ENCODE results near the gene PRPF19. TPM values are rescaled to one million over a fixed set of nuclear protein-coding genes. Genes with fewer than 3 reads are reported as not detected.

The PRPF19 gene
- total and polyA plus RNA-seq, 10 of the 15 experiments (the other 5 are each of a cell fraction or from before 2014, with no cell fraction given) = 8.7 to 170 (median 61.3) TPM

GRCh38 chr11:60873533-60873932, 32.9 kb downstream of the PRPF19 start:
- H3K27ac ChIP-seq (ENCODE audit: control insufficient read depth, insufficient read depth) = no peak overlapping the region
- WGBS (ENCODE audit: insufficient coverage, insufficient replicate concordance, low lambda C conversion rate, missing lambda C conversion rate) = 95% methylated on average over 12 of the region's 12 CpGs
- SMC1A ChIA-PET (ENCODE audit: uncharacterized antibody, unreplicated experiment) = no interaction called here
- no peaks in the 10 kb centered on the region for H3K9me3 ChIP-seq (replicated peaks; ENCODE audit: control insufficient read depth, insufficient read depth, low read length)
- DNase-seq (ENCODE audit: low read depth, low spot score) = no peak
- H3K27me3 ChIP-seq (replicated peaks in 1 of 2; ENCODE audit: control insufficient read depth in 2 of 2, insufficient read depth in 2 of 2, low read length in 1 of 2) = no peaks in the 10 kb centered on the region
- no peaks in the 10 kb centered on the region; a peak in 2 of 4 replicates for H3K36me3 ChIP-seq (ENCODE audit: control insufficient read depth in 2 of 2, insufficient read depth in 2 of 2, low read length in 1 of 2)
- H2AFZ ChIP-seq (ENCODE audit: control insufficient read depth, low read depth, low read length) = no peak overlapping the region
- no peaks in the 10 kb centered on the region for H3K79me2 ChIP-seq (ENCODE audit: control insufficient read depth, insufficient read depth, low read length)
- RAD21 ChIA-PET (ENCODE audit: unreplicated experiment) = no interaction called here
- in situ Hi-C loops (cut with MboI) = no loop called here
- no peaks in the 10 kb centered on the region; the same call in 1 of the 2 replicates for H4K20me1 ChIP-seq (ENCODE audit: control insufficient read depth, insufficient read depth)
- CTCF ChIA-PET = interaction anchor here (1.2 kb wide), 1 partner anchor 42 kb away, joined by 3 read pairs; no protein-coding TSS in a partner anchor
- no peak for FAIRE-seq
- no peak for ATAC-seq
- H3K9ac ChIP-seq (ENCODE audit: control insufficient read depth, insufficient read depth, low read length) = no peak overlapping the region
- intact Hi-C loops (cut with micrococcal nuclease; ENCODE audit: unreplicated experiment) = no loop called here
- POLR2A ChIA-PET = no interaction called here
- no peak overlapping the region for H3K4me3 ChIP-seq
- TF ChIP-seq ZSCAN29 (IDR thresholded peaks at IDR 0.05) = no peak
- no peak for TF ChIP-seq NRF1 (conservative IDR thresholded peaks at IDR 0.05; ENCODE audit: low read depth, low read length)
- TF ChIP-seq NFYA (IDR thresholded peaks at IDR 0.05; ENCODE audit: borderline replicate concordance, low read depth, low read length) = no peak
- no peak for TF ChIP-seq MXI1 (IDR thresholded peaks at IDR 0.05; ENCODE audit: low read depth, low read length)
- H3K4me1 ChIP-seq (ENCODE audit: control insufficient read depth, insufficient read depth, low read length) = no peaks in the 10 kb centered on the region
- no peak overlapping the region for H3K4me2 ChIP-seq (ENCODE audit: control insufficient read depth, insufficient read depth)
- BruUV-seq (replicated peaks) = no TSS peak

GRCh38 chr11:60872961-60873524, 33.3 kb downstream of the PRPF19 start:
- Histone ChIP-seq H2AFZ (ENCODE audit: control insufficient read depth, low read depth, low read length) (no peak overlapping the region), H4K20me1 (ENCODE audit: control insufficient read depth, insufficient read depth) (no peaks in the 10 kb centered on the region; the same call in 1 of the 2 replicates), H3K36me3 (ENCODE audit: control insufficient read depth in 2 of 2, insufficient read depth in 2 of 2, low read length in 1 of 2) (no peaks in the 10 kb centered on the region; a peak in 2 of 4 replicates), H3K4me1 (ENCODE audit: control insufficient read depth, insufficient read depth, low read length) (no peaks in the 10 kb centered on the region), H3K79me2 (ENCODE audit: control insufficient read depth, insufficient read depth, low read length) (no peaks in the 10 kb centered on the region), H3K4me3 (no peak overlapping the region), H3K27ac (ENCODE audit: control insufficient read depth, insufficient read depth) (no peak overlapping the region), H3K9ac (ENCODE audit: control insufficient read depth, insufficient read depth, low read length) (no peak overlapping the region), H3K27me3 (replicated peaks in 1 of 2; ENCODE audit: control insufficient read depth in 2 of 2, insufficient read depth in 2 of 2, low read length in 1 of 2) (no peaks in the 10 kb centered on the region), H3K9me3 (replicated peaks; ENCODE audit: control insufficient read depth, insufficient read depth, low read length) (no peaks in the 10 kb centered on the region), H3K4me2 (ENCODE audit: control insufficient read depth, insufficient read depth) (no peak overlapping the region)
- ATAC-seq (no peak), DNase-seq (ENCODE audit: low read depth, low spot score) (no peak), FAIRE-seq (no peak)
- WGBS (ENCODE audit: insufficient coverage, insufficient replicate concordance, low lambda C conversion rate, missing lambda C conversion rate) = 95% methylated on average over 16 of the region's 16 CpGs
- CTCF ChIA-PET = interaction anchor here (1.2 kb wide), 1 partner anchor 41 kb away, joined by 3 read pairs; no protein-coding TSS in a partner anchor
- RAD21 ChIA-PET (ENCODE audit: unreplicated experiment) = no interaction called here
- POLR2A ChIA-PET = no interaction called here
- BruUV-seq (replicated peaks) = no TSS peak
- in situ Hi-C loops (cut with MboI) (no loop called here), intact Hi-C loops (cut with micrococcal nuclease; ENCODE audit: unreplicated experiment) (no loop called here)
- SMC1A ChIA-PET (ENCODE audit: uncharacterized antibody, unreplicated experiment) = no interaction called here
- no peak for TF ChIP-seq IKZF1 (conservative IDR thresholded peaks at IDR 0.05)
- no peak for TF ChIP-seq EP300 (IDR thresholded peaks at IDR 0.05; ENCODE audit: borderline replicate concordance in 1 of 2, control insufficient read depth in 1 of 2, low read depth in 2 of 2, low read length in 2 of 2)
- no peak for TF ChIP-seq USF1 (IDR thresholded peaks at IDR 0.05; ENCODE audit: borderline replicate concordance, extremely low read length, insufficient read depth, low read depth, low read length)
- TF ChIP-seq REST (IDR thresholded peaks at IDR 0.05; ENCODE audit: low read depth, low read length) = no peak
- no peak for TF ChIP-seq CREB1 (IDR thresholded peaks at IDR 0.05; ENCODE audit: low read depth)

All from GM12878 (cell line).